Mammary epithelial cell (primary cell): ENCODE data around the gene POU2F1.

Experiments used
- EZH2 ChIP-seq: IDR thresholded peaks from 2 replicates; pipeline ENCODE4 v1.6.1; 2012; ENCODE audit warnings: low read length, inconsistent platforms, borderline replicate concordance
- TF ChIP-seq, protein P1 (sequence below), 2 donors: IDR thresholded peaks in 1 of 2; conservative IDR thresholded peaks in 1 of 2; 2 replicates each; pipeline ENCODE4 v1.5.1; 2011 to 2012; ENCODE audit warnings: inconsistent platforms in 2 of 2, low read length in 2 of 2, mild to moderate bottlenecking in 2 of 2, control low read depth in 1 of 2, low read depth in 1 of 2; ENCODE audit not compliant: insufficient read depth in 1 of 2; ENCODE audit errors: extremely low read depth in 1 of 2

DNA sequence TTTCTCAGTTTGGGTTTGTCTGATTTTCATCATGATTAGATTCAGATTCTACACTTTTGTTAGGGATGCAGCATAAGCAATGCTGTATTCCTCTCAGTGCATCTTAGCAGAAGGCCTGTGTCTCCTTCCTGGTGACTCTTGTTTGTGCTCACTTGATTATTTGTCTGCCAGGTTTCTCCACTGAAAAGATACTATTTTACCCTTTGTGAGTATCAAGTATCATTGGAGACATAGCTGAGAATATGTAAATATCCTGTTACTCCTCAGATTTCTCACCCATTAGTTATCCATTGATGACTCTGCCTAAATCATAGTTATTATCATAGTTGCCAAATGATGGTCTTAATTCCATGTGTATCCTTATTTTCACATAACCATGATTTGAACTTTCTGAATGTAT is 148.5 kb downstream of the POU2F1 start:
- TF ChIP-seq, protein P1, sequence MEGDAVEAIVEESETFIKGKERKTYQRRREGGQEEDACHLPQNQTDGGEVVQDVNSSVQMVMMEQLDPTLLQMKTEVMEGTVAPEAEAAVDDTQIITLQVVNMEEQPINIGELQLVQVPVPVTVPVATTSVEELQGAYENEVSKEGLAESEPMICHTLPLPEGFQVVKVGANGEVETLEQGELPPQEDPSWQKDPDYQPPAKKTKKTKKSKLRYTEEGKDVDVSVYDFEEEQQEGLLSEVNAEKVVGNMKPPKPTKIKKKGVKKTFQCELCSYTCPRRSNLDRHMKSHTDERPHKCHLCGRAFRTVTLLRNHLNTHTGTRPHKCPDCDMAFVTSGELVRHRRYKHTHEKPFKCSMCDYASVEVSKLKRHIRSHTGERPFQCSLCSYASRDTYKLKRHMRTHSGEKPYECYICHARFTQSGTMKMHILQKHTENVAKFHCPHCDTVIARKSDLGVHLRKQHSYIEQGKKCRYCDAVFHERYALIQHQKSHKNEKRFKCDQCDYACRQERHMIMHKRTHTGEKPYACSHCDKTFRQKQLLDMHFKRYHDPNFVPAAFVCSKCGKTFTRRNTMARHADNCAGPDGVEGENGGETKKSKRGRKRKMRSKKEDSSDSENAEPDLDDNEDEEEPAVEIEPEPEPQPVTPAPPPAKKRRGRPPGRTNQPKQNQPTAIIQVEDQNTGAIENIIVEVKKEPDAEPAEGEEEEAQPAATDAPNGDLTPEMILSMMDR (conservative IDR thresholded peaks at IDR 0.05 in 1 of 2, IDR thresholded peaks at IDR 0.05 in 1 of 2; ENCODE audit: extremely low read depth in 1 of 2, insufficient read depth in 1 of 2, low read depth in 1 of 2, low read length in 2 of 2), result no peak
- TF ChIP-seq EZH2, result no peak
